ENCODE data around the gene SH3RF3. TPM values are rescaled to one million over a fixed set of nuclear protein-coding genes. Genes with fewer than 3 reads are reported as not detected.

Gene SH3RF3
- total RNA-seq, 1 experiment from 2014 or later: 21.7 TPM

DNA sequence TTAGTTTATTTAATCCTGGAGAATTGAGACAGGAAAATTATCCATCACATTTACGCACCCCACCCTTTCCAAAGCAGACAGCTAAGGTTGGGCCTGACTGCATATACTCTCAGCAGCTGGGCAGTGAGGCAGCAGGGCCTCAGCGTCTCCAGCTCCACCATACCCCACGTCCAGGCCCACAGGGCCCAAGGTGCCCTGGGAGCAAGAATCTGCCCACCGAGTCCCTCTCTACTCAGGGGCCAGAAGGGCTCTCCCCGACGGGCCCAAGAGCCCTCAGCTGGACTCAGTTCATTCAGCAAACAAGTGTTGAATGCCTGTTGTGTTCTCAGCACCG is 358.5 kb downstream of the SH3RF3 start:
- ChIA-PET POLR2A (no interaction called here), CTCF (no interaction called here)
- no peak overlapping the region for H3K27ac Mint-ChIP-seq (ENCODE audit: low read depth, unreplicated experiment)
- no peak for DNase-seq (ENCODE audit: unreplicated experiment)
- no peak overlapping the region for H3K4me3 Mint-ChIP-seq (ENCODE audit: unreplicated experiment)
- no peaks in the 10 kb centered on the region for H3K36me3 Mint-ChIP-seq (ENCODE audit: insufficient read depth, unreplicated experiment)
- intact Hi-C loops (cut with micrococcal nuclease): no loop called here
- BruUV-seq (replicated peaks): no TSS peak
- TF ChIP-seq, protein P1, sequence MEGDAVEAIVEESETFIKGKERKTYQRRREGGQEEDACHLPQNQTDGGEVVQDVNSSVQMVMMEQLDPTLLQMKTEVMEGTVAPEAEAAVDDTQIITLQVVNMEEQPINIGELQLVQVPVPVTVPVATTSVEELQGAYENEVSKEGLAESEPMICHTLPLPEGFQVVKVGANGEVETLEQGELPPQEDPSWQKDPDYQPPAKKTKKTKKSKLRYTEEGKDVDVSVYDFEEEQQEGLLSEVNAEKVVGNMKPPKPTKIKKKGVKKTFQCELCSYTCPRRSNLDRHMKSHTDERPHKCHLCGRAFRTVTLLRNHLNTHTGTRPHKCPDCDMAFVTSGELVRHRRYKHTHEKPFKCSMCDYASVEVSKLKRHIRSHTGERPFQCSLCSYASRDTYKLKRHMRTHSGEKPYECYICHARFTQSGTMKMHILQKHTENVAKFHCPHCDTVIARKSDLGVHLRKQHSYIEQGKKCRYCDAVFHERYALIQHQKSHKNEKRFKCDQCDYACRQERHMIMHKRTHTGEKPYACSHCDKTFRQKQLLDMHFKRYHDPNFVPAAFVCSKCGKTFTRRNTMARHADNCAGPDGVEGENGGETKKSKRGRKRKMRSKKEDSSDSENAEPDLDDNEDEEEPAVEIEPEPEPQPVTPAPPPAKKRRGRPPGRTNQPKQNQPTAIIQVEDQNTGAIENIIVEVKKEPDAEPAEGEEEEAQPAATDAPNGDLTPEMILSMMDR (IDR thresholded peaks at IDR 0.05; ENCODE audit: unreplicated experiment): no peak
- H3K27me3 Mint-ChIP-seq (ENCODE audit: insufficient read depth, unreplicated experiment): no peaks in the 10 kb centered on the region
- no peaks in the 10 kb centered on the region for H3K9me3 Mint-ChIP-seq (ENCODE audit: unreplicated experiment)
- H3K4me1 Mint-ChIP-seq (ENCODE audit: insufficient read depth, unreplicated experiment): no peaks in the 10 kb centered on the region

DNA sequence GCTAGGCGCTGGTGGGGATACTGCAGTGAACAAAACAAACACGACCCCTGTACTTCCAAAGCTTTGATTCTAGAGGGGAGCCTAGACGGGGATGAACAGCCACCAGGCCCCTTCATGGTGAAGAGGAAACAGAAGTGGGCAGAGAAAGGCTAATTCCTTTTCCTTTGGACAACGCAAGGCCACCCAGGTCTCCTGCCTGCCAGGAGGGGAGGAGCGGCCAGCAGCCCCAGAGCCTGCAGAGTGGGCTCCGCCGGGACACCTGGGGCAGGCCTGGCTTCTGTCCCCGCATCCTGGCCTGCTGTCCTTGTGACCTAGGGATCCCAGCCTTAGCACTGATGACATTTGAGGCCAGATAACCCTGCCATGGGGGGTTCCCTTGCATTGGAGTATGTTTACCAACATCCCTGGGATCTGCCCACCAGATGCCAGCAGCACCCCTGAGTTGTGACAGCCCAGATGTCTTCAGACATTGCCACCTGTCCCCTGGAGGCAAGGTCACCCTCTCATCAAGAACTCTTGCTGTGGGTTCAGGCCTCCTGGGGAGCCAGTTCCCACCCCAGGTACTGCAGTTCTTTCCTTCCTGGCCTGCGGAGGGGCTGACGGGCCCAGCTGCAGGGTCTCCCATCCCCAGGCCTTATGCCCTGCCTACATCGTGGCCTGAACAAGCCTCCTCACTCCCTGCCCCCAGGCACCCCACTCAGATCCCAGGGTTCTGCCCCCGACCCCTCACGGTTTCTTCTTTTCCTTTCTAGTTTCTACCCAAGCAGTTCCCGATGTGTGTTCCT is 359.1 kb downstream of the SH3RF3 start:
- Mint-ChIP-seq H3K4me3 (ENCODE audit: unreplicated experiment) (no peak overlapping the region), H3K9me3 (ENCODE audit: unreplicated experiment) (no peaks in the 10 kb centered on the region), H3K27me3 (ENCODE audit: insufficient read depth, unreplicated experiment) (no peaks in the 10 kb centered on the region), H3K4me1 (ENCODE audit: insufficient read depth, unreplicated experiment) (no peaks in the 10 kb centered on the region), H3K27ac (ENCODE audit: low read depth, unreplicated experiment) (no peak overlapping the region), H3K36me3 (ENCODE audit: insufficient read depth, unreplicated experiment) (no peaks in the 10 kb centered on the region)
- no TSS peak for BruUV-seq (replicated peaks)
- ChIA-PET CTCF (interaction anchor here (0.7 kb wide), 1 partner anchor 360 kb away, joined by 3 read pairs; no protein-coding TSS in a partner anchor), POLR2A (no interaction called here)
- intact Hi-C loops (cut with micrococcal nuclease): no loop called here
- no peak for DNase-seq (ENCODE audit: unreplicated experiment)
- TF ChIP-seq, protein P1 (IDR thresholded peaks at IDR 0.05; ENCODE audit: unreplicated experiment): no peak

DNA sequence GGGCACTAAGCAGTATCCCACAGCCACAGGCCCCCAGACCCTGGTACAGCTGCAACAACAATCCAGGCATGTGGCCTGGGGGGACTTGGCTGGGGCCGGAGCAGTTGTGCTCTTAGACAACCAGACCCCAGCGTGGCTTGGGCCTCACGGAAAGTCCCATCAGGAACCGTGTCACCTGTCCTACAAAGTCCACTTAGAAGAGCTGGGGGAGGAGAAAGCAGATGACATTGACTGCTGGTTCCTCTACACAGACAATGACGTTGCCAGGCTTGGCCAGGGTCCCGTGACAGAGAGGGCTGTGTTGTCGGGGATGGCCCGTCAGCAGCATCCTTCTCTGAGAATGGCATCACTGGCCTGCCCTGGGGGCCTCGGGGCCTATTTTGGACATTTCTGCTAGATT is 360.3 kb downstream of the SH3RF3 start:
- ChIA-PET CTCF (interaction anchor here (0.6 to 1.6 kb wide), 2 partner anchors 363 to 635 kb away, joined by 3 to 5 read pairs; no protein-coding TSS in a partner anchor), POLR2A (interaction anchor here (1.2 kb wide), 1 partner anchor 13 kb away, joined by 3 read pairs; no protein-coding TSS in a partner anchor)
- no peaks in the 10 kb centered on the region for H3K27me3 Mint-ChIP-seq (ENCODE audit: insufficient read depth, unreplicated experiment)
- H3K4me1 Mint-ChIP-seq (ENCODE audit: insufficient read depth, unreplicated experiment): no peaks in the 10 kb centered on the region
- no peaks in the 10 kb centered on the region for H3K36me3 Mint-ChIP-seq (ENCODE audit: insufficient read depth, unreplicated experiment)
- intact Hi-C loops (cut with micrococcal nuclease): no loop called here
- H3K4me3 Mint-ChIP-seq (ENCODE audit: unreplicated experiment): no peak overlapping the region
- no peak overlapping the region for H3K27ac Mint-ChIP-seq (ENCODE audit: low read depth, unreplicated experiment)
- H3K9me3 Mint-ChIP-seq (ENCODE audit: unreplicated experiment): no peaks in the 10 kb centered on the region
- TF ChIP-seq, protein P1 (IDR thresholded peaks at IDR 0.05; ENCODE audit: unreplicated experiment): no peak
- DNase-seq (ENCODE audit: unreplicated experiment): no peak
- BruUV-seq (replicated peaks): no TSS peak

DNA sequence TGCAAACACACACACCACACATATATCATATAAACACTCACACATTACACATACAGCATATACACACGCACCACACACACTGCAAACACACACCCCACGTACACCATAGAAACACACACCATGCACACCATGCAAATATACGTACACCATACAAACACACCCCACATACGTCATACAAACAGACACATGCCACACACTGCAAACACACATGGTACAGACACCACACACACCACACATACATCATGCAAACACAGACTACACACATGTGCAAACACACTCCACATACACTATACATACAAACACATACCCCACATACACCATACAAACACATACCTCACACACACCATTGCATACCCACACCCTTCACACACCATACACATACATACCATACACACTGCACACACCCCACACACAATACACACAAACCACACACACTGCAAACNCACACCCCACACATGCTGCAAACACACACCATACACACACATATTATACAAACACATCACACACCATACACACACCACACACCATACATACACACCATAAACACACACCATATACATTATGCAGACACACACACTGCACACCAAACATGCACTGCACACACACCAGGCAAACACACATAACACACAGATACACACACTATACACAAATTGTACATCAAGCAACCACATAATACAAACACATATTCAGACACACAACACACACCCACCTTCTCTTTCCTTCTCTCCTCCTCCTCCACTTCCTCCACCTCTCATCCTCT is 364.4 kb downstream of the SH3RF3 start:
- Mint-ChIP-seq H3K9me3 (ENCODE audit: unreplicated experiment) (no peaks in the 10 kb centered on the region), H3K4me1 (ENCODE audit: insufficient read depth, unreplicated experiment) (no peaks in the 10 kb centered on the region), H3K27me3 (ENCODE audit: insufficient read depth, unreplicated experiment) (no peaks in the 10 kb centered on the region), H3K4me3 (ENCODE audit: unreplicated experiment) (no peak overlapping the region), H3K27ac (ENCODE audit: low read depth, unreplicated experiment) (no peak overlapping the region), H3K36me3 (ENCODE audit: insufficient read depth, unreplicated experiment) (peaks cover 6% of the 10 kb centered on the region)
- no TSS peak for BruUV-seq (replicated peaks)
- intact Hi-C loops (cut with micrococcal nuclease): no loop called here
- TF ChIP-seq, protein P1 (IDR thresholded peaks at IDR 0.05; ENCODE audit: unreplicated experiment): no peak
- POLR2A ChIA-PET: no interaction called here
- no peak for DNase-seq (ENCODE audit: unreplicated experiment)
- CTCF ChIA-PET: interaction anchor here (0.9 kb wide), 1 partner anchor 17 kb away, joined by 3 read pairs; no protein-coding TSS in a partner anchor
